IPS DF 6.9 (cell line): Measurements from ENCODE around the gene GDF2.

ENCODE experiments used
- DNase-seq: peaks from one replicate; pipeline ENCODE4 v3.0.0-alpha.2; 2013; ENCODE audit warnings: low read depth, low spot score
- H3K27ac ChIP-seq: one replicate; pipeline ENCODE4 v1.5.1; 2013; ENCODE audit warnings: low read length, control low read depth
- H3K27me3 ChIP-seq: 2 replicates; pipeline ENCODE4 v1.6.1; 2013; ENCODE audit warnings: mild to moderate bottlenecking, low read length; ENCODE audit not compliant: control insufficient read depth, insufficient read depth
- H3K36me3 ChIP-seq: 2 replicates; pipeline ENCODE4 v1.6.1; 2013; ENCODE audit warnings: low read length; ENCODE audit not compliant: control insufficient read depth, insufficient read depth
- H3K4me1 ChIP-seq: 2 replicates; pipeline ENCODE4 v1.6.1; 2013; ENCODE audit warnings: low read length; ENCODE audit not compliant: control insufficient read depth, insufficient read depth
- H3K4me3 ChIP-seq: 2 replicates; pipeline ENCODE4 v1.5.1; 2013; ENCODE audit warnings: mild to moderate bottlenecking, low read length
- H3K9me3 ChIP-seq: 2 replicates; pipeline ENCODE4 v1.6.1; 2013; ENCODE audit warnings: low read length, inconsistent platforms; ENCODE audit not compliant: control insufficient read depth, insufficient read depth
- WGBS: extraction: QIAGEN DNeasy Blood & Tissue Kit; methylation state at CpG from one replicate; pipeline ENCODE4 v1.1.7; 2013; ENCODE audit warnings: mixed read lengths, missing lambda C conversion rate; ENCODE audit not compliant: insufficient read length, insufficient coverage; 5-methylcytosine and 5-hydroxymethylcytosine counted together

The GDF2 gene

GRCh38 chr10:47344996-47345870, 23.0 kb downstream of the GDF2 start:
- no peak for DNase-seq
- no peaks in the 10 kb centered on the region for H3K9me3 ChIP-seq
- no peak overlapping the region for H3K27ac ChIP-seq
- no peaks in the 10 kb centered on the region for H3K4me1 ChIP-seq
- H3K27me3 ChIP-seq, result no peaks in the 10 kb centered on the region
- no peak overlapping the region for H3K4me3 ChIP-seq
- no CpG with 5 or more reads among the region's 13 CpGs for WGBS
- H3K36me3 ChIP-seq, result no peaks in the 10 kb centered on the region

GRCh38 chr10:47346581-47347302, 24.5 kb downstream of the GDF2 start:
- no peaks in the 10 kb centered on the region for H3K9me3 ChIP-seq
- H3K27ac ChIP-seq, result no peak overlapping the region
- WGBS, result no CpG with 5 or more reads among the region's 13 CpGs
- no peaks in the 10 kb centered on the region for H3K4me1 ChIP-seq
- no peaks in the 10 kb centered on the region for H3K27me3 ChIP-seq
- no peaks in the 10 kb centered on the region for H3K36me3 ChIP-seq
- no peak for DNase-seq
- H3K4me3 ChIP-seq, result no peak overlapping the region

- Histone ChIP-seq H3K9me3 (no peaks in the 10 kb centered on the region), H3K4me1 (no peaks in the 10 kb centered on the region), H3K27me3 (no peaks in the 10 kb centered on the region), H3K27ac (no peak overlapping the region), H3K4me3 (no peak overlapping the region), H3K36me3 (no peaks in the 10 kb centered on the region)
- no peak for DNase-seq
- no CpG with 5 or more reads among the region's 4 CpGs for WGBS
These were observed 25.0 kb downstream of the GDF2 start for GRCh38 chr10:47347303-47347675.

GRCh38 chr10:47348138-47348651, 25.9 kb downstream of the GDF2 start, which contains the start of gene RBP3:
Gene RBP3 (plus strand): TSS chr10:47348363. CDS start chr10:47348485, 122 bp downstream.
- H3K4me1 ChIP-seq, result no peaks in the 10 kb centered on the region
- DNase-seq, result no peak
- no peak within 1 kb of the TSS for H3K4me3 ChIP-seq
- WGBS, result no CpG with 5 or more reads among the region's 5 CpGs
- no peaks in the 10 kb centered on the region for H3K36me3 ChIP-seq
- H3K27me3 ChIP-seq, result no peaks in the 10 kb centered on the region
- no peaks in the 10 kb centered on the region for H3K9me3 ChIP-seq
- H3K27ac ChIP-seq, result no peak within 1 kb of the TSS

- WGBS, result no CpG with 5 or more reads among the region's 36 CpGs
- Histone ChIP-seq H3K27me3 (no peaks in the 10 kb centered on the region), H3K4me3 (no peak overlapping the region), H3K9me3 (no peaks in the 10 kb centered on the region), H3K36me3 (no peaks in the 10 kb centered on the region), H3K4me1 (no peaks in the 10 kb centered on the region), H3K27ac (no peak overlapping the region)
- no peak for DNase-seq
These were observed 26.6 kb downstream of the GDF2 start for GRCh38 chr10:47348661-47349470.

- no CpG with 5 or more reads among the region's 22 CpGs for WGBS
These were observed 27.3 kb downstream of the GDF2 start for GRCh38 chr10:47349516-47349915.

GRCh38 chr10:47349941-47350371, 27.7 kb downstream of the GDF2 start:
- no peaks in the 10 kb centered on the region for H3K36me3 ChIP-seq
- no CpG with 5 or more reads among the region's 31 CpGs for WGBS
- no peaks in the 10 kb centered on the region for H3K4me1 ChIP-seq
- DNase-seq, result no peak
- H3K9me3 ChIP-seq, result no peaks in the 10 kb centered on the region
- no peak overlapping the region for H3K4me3 ChIP-seq
- H3K27ac ChIP-seq, result no peak overlapping the region
- no peaks in the 10 kb centered on the region for H3K27me3 ChIP-seq

More at GRCh38 chr10:47349516-47349915, 27.3 kb downstream of the GDF2 start:
- H3K4me3 ChIP-seq, result no peak overlapping the region
- no peaks in the 10 kb centered on the region for H3K9me3 ChIP-seq
- no peak for DNase-seq
- no peaks in the 10 kb centered on the region for H3K27me3 ChIP-seq
- no peaks in the 10 kb centered on the region for H3K36me3 ChIP-seq
- no peak overlapping the region for H3K27ac ChIP-seq
- no peaks in the 10 kb centered on the region for H3K4me1 ChIP-seq

- Histone ChIP-seq H3K4me3 (no peak overlapping the region), H3K27me3 (no peaks in the 10 kb centered on the region), H3K36me3 (no peaks in the 10 kb centered on the region), H3K27ac (no peak overlapping the region), H3K9me3 (no peaks in the 10 kb centered on the region), H3K4me1 (no peaks in the 10 kb centered on the region)
- no peak for DNase-seq
- WGBS, result no CpG with 5 or more reads among the region's 39 CpGs
These were observed 28.7 kb downstream of the GDF2 start for GRCh38 chr10:47350671-47351640.

- H3K4me3 ChIP-seq, result no peak overlapping the region
- no peaks in the 10 kb centered on the region for H3K36me3 ChIP-seq
- H3K9me3 ChIP-seq, result no peaks in the 10 kb centered on the region
- H3K4me1 ChIP-seq, result no peaks in the 10 kb centered on the region
- no peak for DNase-seq
- whole genome bisulfite sequencing, result no CpG with 5 or more reads among the region's 14 CpGs
- H3K27ac ChIP-seq, result no peak overlapping the region
- no peaks in the 10 kb centered on the region for H3K27me3 ChIP-seq
These were observed 29.9 kb downstream of the GDF2 start for GRCh38 chr10:47351899-47352815.
